Measurements from ENCODE around the gene CDC7.
A peak's percentile ranks its signal among the peaks of the same experiment; 100 is the strongest.

The CDC7 gene

DNA sequence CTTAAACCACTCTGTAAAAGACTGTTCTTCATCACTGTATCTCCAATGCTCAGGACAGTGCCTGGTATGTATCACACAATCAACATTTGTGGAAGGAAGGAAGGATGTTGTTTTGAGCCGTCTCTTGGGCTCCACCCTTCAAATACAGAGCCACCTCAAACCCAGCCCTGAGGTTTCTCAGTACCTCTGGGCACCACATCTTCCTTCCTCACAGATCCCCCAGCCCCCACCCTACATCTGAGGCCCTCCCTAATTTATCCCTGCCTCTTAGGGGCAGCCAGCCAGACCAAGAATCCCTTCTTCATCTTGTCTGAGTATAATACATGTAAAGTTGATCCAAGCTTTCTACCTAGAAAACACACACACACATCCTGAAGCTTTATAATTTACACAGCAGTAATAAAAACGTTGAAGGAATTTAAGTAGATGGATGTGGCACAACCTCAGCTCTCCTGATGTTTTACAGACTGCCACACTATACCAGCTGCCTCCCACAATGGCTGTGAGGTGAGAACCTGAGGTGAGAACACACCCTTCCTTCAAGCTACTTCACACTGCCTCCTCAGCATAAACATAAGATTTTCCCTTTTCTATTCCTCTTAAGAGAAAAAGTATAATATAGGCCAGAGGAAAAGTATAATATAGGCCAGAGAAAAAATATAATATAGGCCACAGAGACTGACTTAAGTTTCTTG is 48.5 kb downstream of the CDC7 start:
- DNase-seq (ENCODE audit: low read depth, low spot score): no peak
- H3K4me3 ChIP-seq (ENCODE audit: low read depth, low read length): no peak overlapping the region
- CTCF ChIA-PET: no interaction called here
- POLR2A ChIA-PET: no interaction called here
- TF ChIP-seq, protein P1, sequence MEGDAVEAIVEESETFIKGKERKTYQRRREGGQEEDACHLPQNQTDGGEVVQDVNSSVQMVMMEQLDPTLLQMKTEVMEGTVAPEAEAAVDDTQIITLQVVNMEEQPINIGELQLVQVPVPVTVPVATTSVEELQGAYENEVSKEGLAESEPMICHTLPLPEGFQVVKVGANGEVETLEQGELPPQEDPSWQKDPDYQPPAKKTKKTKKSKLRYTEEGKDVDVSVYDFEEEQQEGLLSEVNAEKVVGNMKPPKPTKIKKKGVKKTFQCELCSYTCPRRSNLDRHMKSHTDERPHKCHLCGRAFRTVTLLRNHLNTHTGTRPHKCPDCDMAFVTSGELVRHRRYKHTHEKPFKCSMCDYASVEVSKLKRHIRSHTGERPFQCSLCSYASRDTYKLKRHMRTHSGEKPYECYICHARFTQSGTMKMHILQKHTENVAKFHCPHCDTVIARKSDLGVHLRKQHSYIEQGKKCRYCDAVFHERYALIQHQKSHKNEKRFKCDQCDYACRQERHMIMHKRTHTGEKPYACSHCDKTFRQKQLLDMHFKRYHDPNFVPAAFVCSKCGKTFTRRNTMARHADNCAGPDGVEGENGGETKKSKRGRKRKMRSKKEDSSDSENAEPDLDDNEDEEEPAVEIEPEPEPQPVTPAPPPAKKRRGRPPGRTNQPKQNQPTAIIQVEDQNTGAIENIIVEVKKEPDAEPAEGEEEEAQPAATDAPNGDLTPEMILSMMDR (IDR thresholded peaks at IDR 0.05; ENCODE audit: insufficient read depth, low read length, missing control alignments): no peak

DNA sequence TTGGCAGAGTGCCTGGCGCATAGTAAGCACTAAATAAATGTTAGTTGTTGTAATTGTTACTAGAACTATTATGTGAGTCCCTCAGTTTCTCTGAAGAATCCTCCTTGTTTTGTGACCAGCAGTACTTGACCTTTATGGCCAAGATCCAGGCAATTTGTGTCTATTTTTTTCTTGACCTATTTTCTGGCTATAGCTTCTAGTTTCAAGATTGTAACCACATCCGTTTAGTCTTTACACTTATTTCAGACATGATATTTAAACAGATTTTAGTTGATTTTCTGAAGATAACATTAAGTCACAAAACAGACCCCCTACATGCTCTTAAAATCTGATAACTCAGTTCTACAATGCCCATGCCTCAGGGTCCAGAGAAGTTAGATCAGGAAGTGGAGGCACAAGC is 50.3 kb downstream of the CDC7 start:
- no peak for DNase-seq (ENCODE audit: low read depth, low spot score)
- TF ChIP-seq, protein P1 (IDR thresholded peaks at IDR 0.05; ENCODE audit: insufficient read depth, low read length, missing control alignments): no peak

DNA sequence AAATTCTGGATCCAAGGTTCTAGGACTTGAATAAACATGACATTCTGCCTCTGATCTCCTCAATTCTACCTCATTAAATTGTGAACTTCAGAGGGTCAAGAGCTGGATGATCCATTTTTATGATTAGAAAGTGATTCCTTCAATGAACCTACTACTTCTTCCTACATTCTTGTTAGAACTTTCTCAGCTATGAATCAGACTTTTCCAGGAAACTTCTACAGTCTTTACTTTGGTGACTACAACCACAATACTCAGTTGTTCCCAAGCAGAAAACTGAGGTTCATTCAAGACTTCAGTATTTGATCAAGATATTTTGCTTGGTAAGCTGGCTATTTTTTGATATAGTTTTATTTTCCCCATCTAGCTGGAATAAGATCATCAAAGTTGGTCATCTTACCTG is 51.4 kb downstream of the CDC7 start:
- TF ChIP-seq, protein P1 (IDR thresholded peaks at IDR 0.05; ENCODE audit: insufficient read depth, low read length, missing control alignments): no peak
- ChIA-PET CTCF (interaction anchor here (1.0 kb wide), 1 partner anchor 25 kb away, joined by 3 read pairs; no protein-coding TSS in a partner anchor), POLR2A (no interaction called here)
- no peak overlapping the region for H3K4me3 ChIP-seq (ENCODE audit: low read depth, low read length)
- no peak for DNase-seq (ENCODE audit: low read depth, low spot score)

More for the DNA sequence above, 50.3 kb downstream of the CDC7 start:
- ChIA-PET CTCF (no interaction called here), POLR2A (no interaction called here)
- H3K4me3 ChIP-seq (ENCODE audit: low read depth, low read length): no peak overlapping the region

DNA sequence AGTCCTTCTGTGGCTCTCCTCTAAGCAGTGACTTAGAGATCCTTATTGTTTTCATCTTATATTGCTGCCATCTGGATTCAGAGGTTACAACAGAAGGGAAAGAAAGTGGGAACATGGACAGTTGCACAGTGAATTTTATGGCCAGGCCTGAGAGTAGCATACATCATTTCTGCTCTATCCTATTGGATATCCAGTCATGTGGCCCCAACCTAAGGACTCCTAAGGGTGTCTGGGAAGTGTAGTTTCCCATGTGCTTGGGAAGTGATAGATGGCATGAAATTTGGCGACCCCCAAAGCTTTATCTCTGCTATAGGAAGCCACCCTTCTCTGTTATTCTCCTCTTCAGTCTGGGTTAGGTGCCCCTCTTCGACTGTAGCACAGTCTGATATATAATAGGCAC is 51.9 kb downstream of the CDC7 start:
- H3K4me3 ChIP-seq (ENCODE audit: low read depth, low read length): no peak overlapping the region
- ChIA-PET POLR2A (no interaction called here), CTCF (interaction anchor here (0.7 to 1.2 kb wide), 2 partner anchors 24 to 95 kb away, joined by 3 to 4 read pairs; no protein-coding TSS in a partner anchor)
- DNase-seq (ENCODE audit: low read depth, low spot score): no peak
- TF ChIP-seq, protein P1 (IDR thresholded peaks at IDR 0.05; ENCODE audit: insufficient read depth, low read length, missing control alignments): no peak

DNA sequence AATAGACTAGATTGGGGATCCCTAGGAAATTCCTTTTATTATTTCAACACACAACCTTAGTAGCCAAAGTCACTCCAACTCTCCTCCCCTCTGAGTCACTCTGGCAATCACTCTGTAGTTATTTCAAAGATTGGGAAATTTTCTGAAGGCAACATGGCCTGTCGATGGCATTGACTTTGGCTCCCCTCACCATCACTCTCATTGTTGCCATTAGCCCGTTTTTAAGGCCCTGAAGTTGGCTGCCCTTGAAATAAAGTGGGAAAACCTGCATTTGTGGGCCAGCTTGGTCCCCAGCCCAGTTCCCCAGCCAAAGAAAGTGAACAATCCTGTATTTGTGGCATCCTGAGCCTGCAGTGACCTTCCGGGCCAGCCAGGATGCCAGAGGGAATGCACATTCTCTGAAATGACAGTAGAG is 52.5 kb downstream of the CDC7 start:
- TF ChIP-seq, protein P1 (IDR thresholded peaks at IDR 0.05; ENCODE audit: insufficient read depth, low read length, missing control alignments): no peak
- no peak for DNase-seq (ENCODE audit: low read depth, low spot score)
- CTCF ChIA-PET: interaction anchor here (0.7 to 1.2 kb wide), 2 partner anchors 24 to 94 kb away, joined by 3 to 4 read pairs; no protein-coding TSS in a partner anchor
- POLR2A ChIA-PET: no interaction called here
- no peak overlapping the region for H3K4me3 ChIP-seq (ENCODE audit: low read depth, low read length)

DNA sequence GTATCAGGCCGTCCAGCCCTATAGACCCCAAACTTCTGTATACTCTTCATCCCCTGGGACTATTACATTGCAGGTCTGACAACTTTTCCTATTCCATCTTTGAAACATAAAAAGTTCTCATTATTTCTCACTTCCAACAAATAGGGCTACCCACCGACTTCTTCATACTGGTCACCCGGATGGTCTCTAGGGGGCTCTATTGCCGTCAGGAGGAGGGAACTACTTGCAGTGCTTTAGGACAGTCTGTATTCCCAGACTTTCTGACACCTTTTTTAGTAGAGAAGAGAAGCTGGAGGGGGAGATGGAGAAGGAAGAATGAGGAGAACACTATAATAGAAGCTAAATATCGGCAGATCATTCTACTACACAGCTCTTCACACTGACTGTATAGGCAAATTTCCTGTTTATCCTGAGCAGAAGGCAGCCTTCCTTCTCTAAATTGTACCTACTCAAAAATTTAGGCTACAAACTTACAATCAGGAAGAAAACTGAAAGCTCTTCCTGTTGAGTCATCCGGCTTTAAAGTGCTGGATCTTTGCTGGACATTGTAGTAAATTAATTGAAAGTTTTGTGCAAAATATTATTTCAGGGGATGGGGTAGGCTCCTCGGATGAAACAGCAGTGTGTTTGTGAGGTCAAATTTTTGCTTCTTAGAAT is 54.6 kb downstream of the CDC7 start:
- DNase-seq (ENCODE audit: low read depth, low spot score): no peak
- CTCF ChIA-PET: interaction anchor here (0.6 to 1.5 kb wide), 6 partner anchors 11 to 1375 kb away, joined by 3 to 6 read pairs (median 4); no protein-coding TSS in a partner anchor
- H3K4me3 ChIP-seq (ENCODE audit: low read depth, low read length): no peak overlapping the region
- TF ChIP-seq, protein P1 (IDR thresholded peaks at IDR 0.05; ENCODE audit: insufficient read depth, low read length, missing control alignments): peak; percentile 16
- POLR2A ChIA-PET: interaction anchor here (1.2 kb wide), 1 partner anchor 14 kb away, joined by 3 read pairs; no protein-coding TSS in a partner anchor
